Breast epithelium (tissue), 3 donors: ENCODE results near the gene GMPS.
"Not testable (repeated sequence)": the region's sequence is repeated elsewhere in the genome, so short reads cannot be mapped to it uniquely, and the experiment has no call there.

Experiments used
- CTCF ChIP-seq, 3 donors: fragments of 450-650 bp; IDR thresholded peaks; one replicate each; pipeline ENCODE4 v1.5.1; 2016 to 2017; ENCODE audit warnings: antibody characterized with exemption in 3 of 3, mild to moderate bottlenecking in 3 of 3, moderate library complexity in 3 of 3
- POLR2A ChIP-seq: fragments of 450-650 bp; IDR thresholded peaks from one replicate; pipeline ENCODE4 v1.6.1; 2016; ENCODE audit warnings: antibody characterized with exemption, mild to moderate bottlenecking, moderate library complexity
- POLR2AphosphoS5 ChIP-seq, 3 donors: sonication (generic); formaldehyde crosslinking; IDR thresholded peaks; one replicate each; pipeline ENCODE4 v1.6.1; 2017; ENCODE audit warnings: antibody characterized with exemption in 3 of 3

- not testable (repeated sequence) for TF ChIP-seq POLR2AphosphoS5 (IDR thresholded peaks at IDR 0.05); CTCF (IDR thresholded peaks at IDR 0.05); POLR2A
These were observed 15.9 kb downstream of the GMPS start for GRCh38 chr3:155886348-155886747.
